K562 (cell line): Measurements from ENCODE around the gene GTF2H4. TPM values are rescaled to one million over a fixed set of nuclear protein-coding genes. Genes with fewer than 3 reads are reported as not detected.
A peak's percentile ranks its signal among the peaks of the same experiment; 100 is the strongest.

Source experiments
- GTF3C2 ChIP-seq: IDR thresholded peaks from 3 replicates; pipeline ENCODE4 v1.6.1; 2011; ENCODE audit warnings: borderline replicate concordance, mild to moderate bottlenecking, moderate library complexity; ENCODE audit not compliant: insufficient read length; ENCODE audit errors: extremely low read depth
- HIVEP1 ChIP-seq: fragments of 250-450 bp; sonication (Bioruptor Pico); IDR thresholded peaks from 2 replicates; pipeline ENCODE4 v1.4.0; 2020; ENCODE audit warnings: mild to moderate bottlenecking
- HNRNPLL ChIP-seq: fragments of 200-400 bp; formaldehyde crosslinking; IDR thresholded peaks from 2 replicates; pipeline ENCODE4 v1.6.1; 2017; ENCODE audit warnings: low read length, low read depth, mild to moderate bottlenecking; ENCODE audit not compliant: poor library complexity, severe bottlenecking
- MYBL2 ChIP-seq, 2 experiments: fragments of 450-650 bp in 1 of 2; sonication (generic) in 1 of 2; formaldehyde crosslinking in 1 of 2; IDR thresholded peaks; 2 replicates each; pipeline versions ENCODE4 v1.6.1 to v1.8.1; 2017 to 2022; ENCODE audit warnings: borderline replicate concordance in 1 of 2, inconsistent platforms in 1 of 2, low read depth in 1 of 2, mild to moderate bottlenecking in 1 of 2, missing genetic modification reagents in 1 of 2, moderate library complexity in 1 of 2
- SP2 ChIP-seq: IDR thresholded peaks from 2 replicates; pipeline ENCODE4 v1.6.1; 2011; ENCODE audit warnings: mild to moderate bottlenecking, low read depth, low read length, moderate library complexity; ENCODE audit not compliant: poor library complexity, severe bottlenecking; ENCODE audit errors: extremely low read depth
- SRSF3 ChIP-seq: fragments of 200-400 bp; formaldehyde crosslinking; IDR thresholded peaks from 2 replicates; pipeline ENCODE4 v1.6.1; 2016; ENCODE audit warnings: mild to moderate bottlenecking, low read length, moderate library complexity; ENCODE audit not compliant: insufficient read depth
- TOE1 ChIP-seq, 2 experiments: fragments of 450-650 bp in 1 of 2; sonication (generic) in 1 of 2; formaldehyde crosslinking in 1 of 2; IDR thresholded peaks; 2 replicates each; pipeline versions ENCODE4 v1.7.1 to v1.8.0; 2016 to 2022; ENCODE audit warnings: borderline replicate concordance in 2 of 2, mild to moderate bottlenecking in 2 of 2, antibody characterized with exemption in 1 of 2, inconsistent platforms in 1 of 2, low read depth in 1 of 2, missing genetic modification reagents in 1 of 2, moderate library complexity in 1 of 2
- polyA plus RNA-seq, 8 experiments: library from polyadenylated mRNA; depleted of rRNA in 4 of 8; stranded (reverse) in 5 of 8; unstranded in 3 of 8; fragments of >200 nt; fragmentation: Nextera tagmentation in 2 of 8; fragmentation: Illumina TruSeq in 1 of 8; extraction: Ambion mirVana in 2 of 8; extraction: Trizol in 1 of 8; gene quantifications; 2 replicates each; pipeline versions ENCODE4 v1.2.1 to v1.2.3, GENCODE V29; 2011 to 2014; ENCODE audit warnings: inconsistent platforms in 1 of 8, missing spikeins in 1 of 8
- total RNA-seq, 7 experiments: library from RNA; depleted of rRNA in 6 of 7; stranded (reverse); fragments of >200 nt in 6 of 7; fragmentation: Illumina TruSeq in 2 of 7; extraction: Trizol in 2 of 7; gene quantifications; 2 replicates each; pipeline versions ENCODE4 v1.2.1 to v1.2.3, GENCODE V29; 2011 to 2021; ENCODE audit warnings: low replicate concordance in 1 of 7
- TF ChIP-seq, protein P1 (sequence below): fragments of 450-650 bp; IDR thresholded peaks from 2 replicates; pipeline ENCODE4 v1.6.1; 2016

The GTF2H4 gene
- total and polyA plus RNA-seq, 9 of the 15 experiments (the other 6 are each of a cell fraction or from before 2014, with no cell fraction given): 3.6 to 86.1 (median 39.6) TPM

- TF ChIP-seq TOE1 (IDR thresholded peaks at IDR 0.05; ENCODE audit: borderline replicate concordance) (0 out of 2 replicates have a peak, but pooled peaks have one; percentile 41), TOE1 (CRISPR knock-in tag; IDR thresholded peaks at IDR 0.05; ENCODE audit: borderline replicate concordance, low read depth) (0 out of 2 replicates have a peak, but pooled peaks have one; percentile 68), MYBL2 (IDR thresholded peaks at IDR 0.05; ENCODE audit: low read depth) (no peak), MYBL2 (CRISPR knock-in tag; IDR thresholded peaks at IDR 0.05; ENCODE audit: borderline replicate concordance) (no peak), SP2 (no peak), HIVEP1 (CRISPR knock-in tag) (no peak), SRSF3 (no peak), HNRNPLL (no peak), GTF3C2 (no peak)
- TF ChIP-seq, protein P1, sequence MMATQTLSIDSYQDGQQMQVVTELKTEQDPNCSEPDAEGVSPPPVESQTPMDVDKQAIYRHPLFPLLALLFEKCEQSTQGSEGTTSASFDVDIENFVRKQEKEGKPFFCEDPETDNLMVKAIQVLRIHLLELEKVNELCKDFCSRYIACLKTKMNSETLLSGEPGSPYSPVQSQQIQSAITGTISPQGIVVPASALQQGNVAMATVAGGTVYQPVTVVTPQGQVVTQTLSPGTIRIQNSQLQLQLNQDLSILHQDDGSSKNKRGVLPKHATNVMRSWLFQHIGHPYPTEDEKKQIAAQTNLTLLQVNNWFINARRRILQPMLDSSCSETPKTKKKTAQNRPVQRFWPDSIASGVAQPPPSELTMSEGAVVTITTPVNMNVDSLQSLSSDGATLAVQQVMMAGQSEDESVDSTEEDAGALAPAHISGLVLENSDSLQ: peak; percentile 51; the same call in 1 of the 2 replicates
Observed at GRCh38 chr6:30914076-30914853, 6.3 kb downstream of the GTF2H4 start, which contains the start of gene VARS2 (continued).
